HepG2 (cell line): ENCODE data around the gene TMEM86B. TPM values are rescaled to one million over a fixed set of nuclear protein-coding genes. Genes with fewer than 3 reads are reported as not detected.

Source experiments
- ATAC-seq: fragments of 200-7000 bp; cut with Tn5 transposase; 3 replicates; pipeline ENCODE4 v1.9.1; 2020; ENCODE audit warnings: mild to moderate bottlenecking, moderate library complexity
- BruUV-seq: library from RNA; stranded (reverse); fragments of 400-500 nt; replicated peaks from 2 replicates; lab custom pipeline; 2021; lab: Mats Ljungman, UMichigan
- CTCF ChIA-PET: fragments of 300-600 bp; formaldehyde crosslinking; extraction: SDS; loops from one replicate; lab custom pipeline; 2021; ENCODE audit warnings: low total read pairs, inconsistent platforms, low intra/inter-chr PET ratio; lab: Yijun Ruan, JAX
- POLR2A ChIA-PET: fragments of 350-600 bp; sonication (Branson Sonifier 250); formaldehyde crosslinking; loops from one replicate; lab custom pipeline; 2020; ENCODE audit warnings: antibody characterized with exemption, inconsistent platforms; lab: Yijun Ruan, JAX
- DNase-seq: peaks from one replicate; pipeline ENCODE4 v3.0.0-alpha.2; 2015; ENCODE audit warnings: low spot score
- FAIRE-seq: peaks from 3 replicates; lab custom pipeline; 2011; peaks lifted over from hg19 to GRCh38; lab: Jason Lieb, UNC
- H2AFZ ChIP-seq: one replicate; pipeline ENCODE4 v1.6.1; 2011; ENCODE audit warnings: low read length, inconsistent platforms
- H3K27ac ChIP-seq: fragments of 300-600 bp; 3 replicates; pipeline ENCODE4 v1.8.0; 2011; ENCODE audit warnings: mixed run types, mild to moderate bottlenecking, mixed read lengths, low read length, inconsistent platforms; ENCODE audit not compliant: insufficient read depth; ENCODE audit errors: extremely low read length
- H3K27me3 ChIP-seq, 2 experiments: fragments of 200-600 bp in 1 of 2; 2 replicates in 1 of 2; 3 replicates in 1 of 2; pipeline versions ENCODE4 v1.6.0 to v1.8.0; 2011; ENCODE audit warnings: low read length in 2 of 2, mild to moderate bottlenecking in 2 of 2, moderate library complexity in 2 of 2, inconsistent platforms in 1 of 2; ENCODE audit not compliant: insufficient read depth in 2 of 2, control insufficient read depth in 1 of 2
- H3K36me3 ChIP-seq, 2 experiments: fragments of 200-600 bp in 1 of 2; replicated peaks in 1 of 2; 2 replicates in 1 of 2; 3 replicates in 1 of 2; pipeline versions ENCODE4 v1.5.1 to v1.8.0; 2011; ENCODE audit warnings: low read length in 2 of 2, inconsistent platforms in 1 of 2; ENCODE audit not compliant: insufficient read depth in 2 of 2, control insufficient read depth in 1 of 2
- H3K4me1 ChIP-seq: 2 replicates; pipeline ENCODE4 v1.5.1; 2012; ENCODE audit warnings: low read length, inconsistent platforms; ENCODE audit not compliant: insufficient read depth
- H3K4me2 ChIP-seq: 2 replicates; pipeline ENCODE4 v1.6.0; 2011; ENCODE audit warnings: low read depth, low read length, inconsistent platforms
- H3K4me3 ChIP-seq, 3 experiments: fragments of 200-600 bp in 1 of 3; sonication (generic), shearing (Covaris generic) in 1 of 3; replicated peaks in 1 of 3; 2 replicates each; pipeline ENCODE4 v1.5.1; 2011 to 2016; ENCODE audit warnings: low read length in 3 of 3, inconsistent platforms in 2 of 3, low read depth in 2 of 3, mild to moderate bottlenecking in 2 of 3, control low read depth in 1 of 3, mixed read lengths in 1 of 3; ENCODE audit not compliant: insufficient read depth in 1 of 3
- H3K79me2 ChIP-seq: one replicate; pipeline ENCODE4 v1.6.1; 2011; ENCODE audit warnings: low read length, inconsistent platforms; ENCODE audit not compliant: insufficient read depth
- H3K9ac ChIP-seq: 2 replicates; pipeline ENCODE4 v1.6.0; 2011; ENCODE audit warnings: mild to moderate bottlenecking, low read depth, low read length, inconsistent platforms; ENCODE audit not compliant: insufficient read depth
- H3K9me3 ChIP-seq: 2 replicates; pipeline ENCODE4 v1.5.1; 2012; ENCODE audit warnings: mild to moderate bottlenecking, low read length
- H4K20me1 ChIP-seq: 2 replicates; pipeline ENCODE4 v1.6.0; 2011; ENCODE audit warnings: inconsistent platforms, mild to moderate bottlenecking, low read length, moderate library complexity; ENCODE audit not compliant: insufficient read depth
- AGO2 ChIP-seq: fragments of 200-400 bp; formaldehyde crosslinking; optimal IDR thresholded peaks from 2 replicates; pipeline ENCODE3; 2017; ENCODE audit warnings: mild to moderate bottlenecking, low read depth, low read length, moderate library complexity
- CCAR2 ChIP-seq: fragments of 200-400 bp; formaldehyde crosslinking; optimal IDR thresholded peaks from 2 replicates; pipeline ENCODE3; 2018; ENCODE audit warnings: low read depth, mild to moderate bottlenecking, low read length, moderate library complexity
- DMAP1 ChIP-seq: IDR thresholded peaks from 2 replicates; pipeline ENCODE4 v1.6.1; 2016
- DNMT1 ChIP-seq: sonication (generic); formaldehyde crosslinking; IDR thresholded peaks from 2 replicates; pipeline ENCODE4 v1.5.1; 2020; ENCODE audit warnings: mild to moderate bottlenecking, missing genetic modification reagents
- JUN ChIP-seq: sonication (generic); formaldehyde crosslinking; IDR thresholded peaks from 2 replicates; pipeline ENCODE4 v1.4.0; 2020; ENCODE audit warnings: mild to moderate bottlenecking, missing genetic modification reagents
- MIER2 ChIP-seq: IDR thresholded peaks from 2 replicates; pipeline ENCODE4 v1.6.1; 2016; ENCODE audit warnings: missing biosample characterization, missing genetic modification reagents
- PAF1 ChIP-seq: IDR thresholded peaks from 2 replicates; pipeline ENCODE4 v1.6.1; 2016; ENCODE audit warnings: missing genetic modification reagents, missing compliant biosample characterization
- PCBP1 ChIP-seq: fragments of 200-400 bp; formaldehyde crosslinking; IDR thresholded peaks from 2 replicates; pipeline ENCODE4 v1.6.1; 2017; ENCODE audit warnings: mild to moderate bottlenecking, low read depth, low read length, borderline replicate concordance
- PHF21A ChIP-seq: sonication (generic); formaldehyde crosslinking; IDR thresholded peaks from 2 replicates; pipeline ENCODE4 v1.5.0; 2020; ENCODE audit warnings: mild to moderate bottlenecking, missing genetic modification reagents
- RBM22 ChIP-seq: fragments of 200-400 bp; formaldehyde crosslinking; optimal IDR thresholded peaks from 2 replicates; pipeline ENCODE3; 2017; ENCODE audit warnings: mild to moderate bottlenecking, low read length, moderate library complexity
- SNRNP70 ChIP-seq: fragments of 200-400 bp; formaldehyde crosslinking; IDR thresholded peaks from 2 replicates; pipeline ENCODE4 v1.6.1; 2017; ENCODE audit warnings: mild to moderate bottlenecking, low read depth, low read length, moderate library complexity
- SP2 ChIP-seq: sonication (generic); formaldehyde crosslinking; IDR thresholded peaks from 2 replicates; pipeline ENCODE4 v1.5.1; 2020; ENCODE audit warnings: mild to moderate bottlenecking, missing genetic modification reagents
- SP5 ChIP-seq: IDR thresholded peaks from 2 replicates; pipeline ENCODE4 v1.6.1; 2016; ENCODE audit warnings: low read depth, borderline replicate concordance
- ZIK1 ChIP-seq: sonication (generic); formaldehyde crosslinking; IDR thresholded peaks from 2 replicates; pipeline ENCODE4 v1.5.0; 2020; ENCODE audit warnings: mild to moderate bottlenecking, low read depth, missing genetic modification reagents, borderline replicate concordance
- ZNF136 ChIP-seq: sonication (generic); formaldehyde crosslinking; IDR thresholded peaks from 2 replicates; pipeline ENCODE4 v1.8.1; 2022; ENCODE audit warnings: low read depth, mild to moderate bottlenecking, moderate library complexity, missing genetic modification reagents
- ZNF264 ChIP-seq: sonication (generic); formaldehyde crosslinking; IDR thresholded peaks from 2 replicates; pipeline ENCODE4 v1.4.0; 2020; ENCODE audit warnings: missing genetic modification reagents
- ZNF282 ChIP-seq: fragments of 450-650 bp; IDR thresholded peaks from 2 replicates; pipeline ENCODE4 v1.6.1; 2018; ENCODE audit not compliant: partially characterized antibody
- ZNF343 ChIP-seq: sonication (generic); formaldehyde crosslinking; IDR thresholded peaks from 2 replicates; pipeline ENCODE4 v1.4.0; 2020; ENCODE audit warnings: mild to moderate bottlenecking, missing genetic modification reagents
- ZNF44 ChIP-seq: sonication (generic); formaldehyde crosslinking; IDR thresholded peaks from 2 replicates; pipeline ENCODE4 v1.5.1; 2020; ENCODE audit warnings: mild to moderate bottlenecking, missing genetic modification reagents
- ZNF510 ChIP-seq: sonication (generic); formaldehyde crosslinking; IDR thresholded peaks from 2 replicates; pipeline ENCODE4 v1.4.0; 2020; ENCODE audit warnings: low read depth, mild to moderate bottlenecking, missing genetic modification reagents
- ZNF569 ChIP-seq: sonication (generic); formaldehyde crosslinking; IDR thresholded peaks from 2 replicates; pipeline ENCODE4 v1.5.0; 2020; ENCODE audit warnings: mild to moderate bottlenecking, missing genetic modification reagents, moderate library complexity, borderline replicate concordance
- ZNF709 ChIP-seq: sonication (generic); formaldehyde crosslinking; IDR thresholded peaks from 2 replicates; pipeline ENCODE4 v1.5.0; 2020; ENCODE audit warnings: mild to moderate bottlenecking, missing genetic modification reagents
- ZSCAN20 ChIP-seq: sonication (generic); formaldehyde crosslinking; IDR thresholded peaks from 2 replicates; pipeline ENCODE4 v1.4.0; 2020; ENCODE audit warnings: missing genetic modification reagents, mild to moderate bottlenecking, borderline replicate concordance
- WGBS: methylation state at CpG from one replicate; pipeline ENCODE4 v1.1.6; 2017; ENCODE audit warnings: low lambda C conversion rate; 5-methylcytosine and 5-hydroxymethylcytosine counted together
- in situ Hi-C: cut with HindIII; loops from 2 replicates; pipeline ENCODE4 v1.10.0; 2017; ENCODE audit warnings: low pct_unique_long_range_greater_than_20kb; ENCODE audit not compliant: extremely low pct_ligation_motif_present
- intact Hi-C: fragments of 100-400 bp; cut with micrococcal nuclease; formaldehyde crosslinking; loops from one replicate; pipeline ENCODE4 v1.10.0; 2022; ENCODE audit not compliant: unreplicated experiment
- polyA plus RNA-seq, 8 experiments: library from polyadenylated mRNA; depleted of rRNA in 3 of 8; stranded (reverse) in 7 of 8; unstranded in 1 of 8; fragments of >200 nt; fragmentation: Illumina TruSeq in 4 of 8; extraction: Trizol in 4 of 8; gene quantifications; 2 replicates each; pipeline versions ENCODE4 v1.2.1 to v1.2.3, GENCODE V29; 2011 to 2016; ENCODE audit warnings: low read depth in 4 of 8, missing spikeins in 1 of 8, mixed read lengths in 1 of 8; ENCODE audit not compliant: insufficient read depth in 1 of 8
- total RNA-seq, 5 experiments: library from RNA; depleted of rRNA; stranded (reverse); fragments of >200 nt; fragmentation: Illumina TruSeq; extraction: Trizol; gene quantifications; 2 replicates each; pipeline ENCODE4 v1.2.3, GENCODE V29; 2016; ENCODE audit warnings: low read depth in 1 of 5
- TF ChIP-seq, protein P1 (sequence below): sonication (generic); formaldehyde crosslinking; IDR thresholded peaks from 2 replicates; pipeline ENCODE4 v1.4.0; 2020; ENCODE audit warnings: missing genetic modification reagents; ENCODE audit errors: not compliant biosample characterization
- TF ChIP-seq, protein P2 (sequence below): sonication (generic); IDR thresholded peaks from 2 replicates; pipeline ENCODE4 v1.6.1; 2016; ENCODE audit warnings: low read depth, borderline replicate concordance
- TF ChIP-seq, protein P3 (sequence below): sonication (generic); formaldehyde crosslinking; IDR thresholded peaks from 2 replicates; pipeline ENCODE4 v1.5.0; 2020; ENCODE audit warnings: missing genetic modification reagents, mild to moderate bottlenecking, borderline replicate concordance

TMEM86B gene
- total and polyA plus RNA-seq, 2 of the 13 experiments (the other 11 are each of a cell fraction or from before 2014, with no cell fraction given), result 7.7 to 9.6 TPM

GRCh38 chr19:55248704-55249103 lies 20.1 kb upstream of the TMEM86B start:
- POLR2A ChIA-PET, result interaction anchor here (1.7 kb wide), 1 partner anchor 10 kb away, joined by 3 read pairs; no protein-coding TSS in a partner anchor
- in situ Hi-C loops (no loop called here), intact Hi-C loops (no loop called here)
- H3K4me2 ChIP-seq, result no peak overlapping the region
- H4K20me1 ChIP-seq, result peaks cover 53% of the 10 kb centered on the region
- TF ChIP-seq CCAR2 (no peak), DNMT1 (CRISPR knock-in tag) (no peak), ZNF44 (CRISPR knock-in tag) (no peak), ZNF343 (CRISPR knock-in tag) (no peak), ZNF510 (CRISPR knock-in tag) (no peak), PAF1 (CRISPR knock-in tag) (no peak), ZNF282 (no peak), JUN (CRISPR knock-in tag) (no peak), PHF21A (CRISPR knock-in tag) (no peak), SNRNP70 (no peak), ZNF136 (CRISPR knock-in tag) (no peak), AGO2 (peak; percentile 6), ZNF709 (no peak), DMAP1 (CRISPR knock-in tag) (no peak), ZNF264 (CRISPR knock-in tag) (no peak), RBM22 (peak; percentile 18), ZSCAN20 (CRISPR knock-in tag) (no peak), MIER2 (CRISPR knock-in tag) (no peak), SP5 (CRISPR knock-in tag) (no peak), ZIK1 (CRISPR knock-in tag) (no peak), ZNF569 (CRISPR knock-in tag) (no peak), PCBP1 (no peak), SP2 (CRISPR knock-in tag) (no peak)
- TF ChIP-seq, protein P1, sequence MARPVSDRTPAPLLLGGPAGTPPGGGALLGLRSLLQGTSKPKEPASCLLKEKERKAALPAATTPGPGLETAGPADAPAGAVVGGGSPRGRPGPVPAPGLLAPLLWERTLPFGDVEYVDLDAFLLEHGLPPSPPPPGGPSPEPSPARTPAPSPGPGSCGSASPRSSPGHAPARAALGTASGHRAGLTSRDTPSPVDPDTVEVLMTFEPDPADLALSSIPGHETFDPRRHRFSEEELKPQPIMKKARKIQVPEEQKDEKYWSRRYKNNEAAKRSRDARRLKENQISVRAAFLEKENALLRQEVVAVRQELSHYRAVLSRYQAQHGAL (CRISPR knock-in tag), result no peak
- TF ChIP-seq, protein P2, sequence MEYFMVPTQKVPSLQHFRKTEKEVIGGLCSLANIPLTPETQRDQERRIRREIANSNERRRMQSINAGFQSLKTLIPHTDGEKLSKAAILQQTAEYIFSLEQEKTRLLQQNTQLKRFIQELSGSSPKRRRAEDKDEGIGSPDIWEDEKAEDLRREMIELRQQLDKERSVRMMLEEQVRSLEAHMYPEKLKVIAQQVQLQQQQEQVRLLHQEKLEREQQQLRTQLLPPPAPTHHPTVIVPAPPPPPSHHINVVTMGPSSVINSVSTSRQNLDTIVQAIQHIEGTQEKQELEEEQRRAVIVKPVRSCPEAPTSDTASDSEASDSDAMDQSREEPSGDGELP, result no peak
- TF ChIP-seq, protein P3, sequence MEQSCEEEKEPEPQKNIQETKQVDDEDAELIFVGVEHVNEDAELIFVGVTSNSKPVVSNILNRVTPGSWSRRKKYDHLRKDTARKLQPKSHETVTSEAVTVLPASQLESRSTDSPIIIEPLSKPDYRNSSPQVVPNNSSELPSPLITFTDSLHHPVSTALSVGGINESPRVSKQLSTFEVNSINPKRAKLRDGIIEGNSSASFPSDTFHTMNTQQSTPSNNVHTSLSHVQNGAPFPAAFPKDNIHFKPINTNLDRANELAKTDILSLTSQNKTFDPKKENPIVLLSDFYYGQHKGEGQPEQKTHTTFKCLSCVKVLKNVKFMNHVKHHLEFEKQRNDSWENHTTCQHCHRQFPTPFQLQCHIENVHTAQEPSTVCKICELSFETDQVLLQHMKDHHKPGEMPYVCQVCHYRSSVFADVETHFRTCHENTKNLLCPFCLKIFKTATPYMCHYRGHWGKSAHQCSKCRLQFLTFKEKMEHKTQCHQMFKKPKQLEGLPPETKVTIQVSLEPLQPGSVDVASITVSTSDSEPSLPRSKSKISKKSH (CRISPR knock-in tag), result 0 out of 2 replicates have a peak, but pooled peaks have one; percentile 15
- peaks cover 61% of the 10 kb centered on the region for H3K79me2 ChIP-seq
- no peak overlapping the region for H3K4me3 ChIP-seq
- CTCF ChIA-PET, result no interaction called here
- DNase-seq (no peak), FAIRE-seq (no peak), ATAC-seq (no peak)
- no TSS peak for BruUV-seq
- peaks cover 31% of the 10 kb centered on the region for H3K4me1 ChIP-seq
- H3K27ac ChIP-seq, result no peak overlapping the region
- no peak overlapping the region for H2AFZ ChIP-seq
- no peaks in the 10 kb centered on the region for H3K27me3 ChIP-seq
- H3K36me3 ChIP-seq, result peaks cover 26 to 78% of the 10 kb centered on the region in 2 experiments; a peak in 4 of 5 replicates
- WGBS, result 97% methylated on average over 9 of the region's 9 CpGs
- no peaks in the 10 kb centered on the region for H3K9me3 ChIP-seq
- H3K9ac ChIP-seq, result no peak overlapping the region
